Neural cell (in vitro differentiated cells): ENCODE measurements around the gene CCNK. TPM values are rescaled to one million over a fixed set of nuclear protein-coding genes. Genes with fewer than 3 reads are reported as not detected.

ENCODE experiments used
- H2AFZ ChIP-seq: fragments of 200-600, 300-800 bp; sonication (generic), shearing (Covaris generic); 2 replicates; pipeline ENCODE4 v1.6.0; 2014; ENCODE audit warnings: low read depth, mild to moderate bottlenecking, antibody characterized with exemption, low read length, moderate library complexity
- H3F3A ChIP-seq: fragments of 200-600 bp; shearing (Covaris generic); 2 replicates; pipeline ENCODE4 v1.6.1; 2016; ENCODE audit warnings: mild to moderate bottlenecking, moderate library complexity, mixed read lengths, antibody characterized with exemption, low read length; ENCODE audit not compliant: insufficient read depth, poor library complexity, severe bottlenecking
- H3K27ac ChIP-seq: fragments of 200-600, 300-800 bp; sonication (generic), shearing (Covaris generic); 2 replicates; pipeline ENCODE4 v1.5.1; 2014; ENCODE audit warnings: mild to moderate bottlenecking, low read length, moderate library complexity
- H3K27me3 ChIP-seq: fragments of 300-800, 200-600 bp; sonication (generic), shearing (Covaris generic); 2 replicates; pipeline ENCODE4 v1.6.0; 2014; ENCODE audit warnings: mild to moderate bottlenecking, low read depth, low read length, moderate library complexity; ENCODE audit not compliant: insufficient read depth
- H3K36me3 ChIP-seq: fragments of 300-800, 200-600 bp; sonication (generic), shearing (Covaris generic); 2 replicates; pipeline ENCODE4 v1.5.1; 2014; ENCODE audit warnings: mild to moderate bottlenecking, antibody characterized with exemption, low read length, moderate library complexity; ENCODE audit not compliant: insufficient read depth
- H3K4me2 ChIP-seq: fragments of 300-800, 200-600 bp; sonication (generic), shearing (Covaris generic); 2 replicates; pipeline ENCODE4 v1.6.0; 2014; ENCODE audit warnings: mild to moderate bottlenecking, low read length
- H3K4me3 ChIP-seq: fragments of 300-800, 200-600 bp; sonication (generic), shearing (Covaris generic); 2 replicates; pipeline ENCODE4 v1.5.1; 2014; ENCODE audit warnings: mild to moderate bottlenecking, low read length, moderate library complexity
- H3K79me2 ChIP-seq: fragments of 200-600 bp; shearing (Covaris generic); replicated peaks from 2 replicates; pipeline ENCODE4 v1.6.0; 2014; ENCODE audit warnings: mild to moderate bottlenecking, low read length, moderate library complexity; ENCODE audit not compliant: insufficient read depth
- H3K9ac ChIP-seq: fragments of 300-800, 200-600 bp; sonication (generic), shearing (Covaris generic); 2 replicates; pipeline ENCODE4 v1.6.1; 2016; ENCODE audit warnings: mild to moderate bottlenecking, low read length, mixed read lengths
- H3K9me2 ChIP-seq: fragments of 200-600 bp; shearing (Covaris generic); 2 replicates; pipeline ENCODE4 v1.6.1; 2016; ENCODE audit warnings: mild to moderate bottlenecking, low read length, mixed read lengths; ENCODE audit not compliant: insufficient read depth
- H3K9me3 ChIP-seq: fragments of 200-600, 300-800 bp; sonication (generic), shearing (Covaris generic); 2 replicates; pipeline ENCODE4 v1.6.1; 2016; ENCODE audit warnings: mild to moderate bottlenecking, mixed run types, low read length, moderate library complexity, mixed read lengths
- H4K20me1 ChIP-seq: fragments of 200-600 bp; shearing (Covaris generic); 2 replicates; pipeline ENCODE4 v1.6.1; 2016; ENCODE audit warnings: mild to moderate bottlenecking, mixed run types; ENCODE audit not compliant: insufficient read depth
- EP300 ChIP-seq: fragments of 450-650 bp; conservative IDR thresholded peaks from 2 replicates; pipeline ENCODE4 v1.6.1; 2014; ENCODE audit warnings: antibody characterized with exemption, mild to moderate bottlenecking, moderate library complexity; ENCODE audit not compliant: poor library complexity, severe bottlenecking
- EZH2 ChIP-seq: fragments of 200-600, 300-800 bp; shearing (Covaris generic), sonication (generic); IDR thresholded peaks from 2 replicates; pipeline ENCODE4 v1.6.1; 2014; ENCODE audit warnings: antibody characterized with exemption, low read length, borderline replicate concordance, mild to moderate bottlenecking; ENCODE audit not compliant: insufficient read depth, poor library complexity, severe bottlenecking
- MXI1 ChIP-seq: fragments of 450-650 bp; conservative IDR thresholded peaks from 2 replicates; pipeline ENCODE4 v1.6.1; 2014; ENCODE audit warnings: antibody characterized with exemption, mild to moderate bottlenecking; ENCODE audit not compliant: poor library complexity, severe bottlenecking
- POLR2AphosphoS5 ChIP-seq: IDR thresholded peaks from 2 replicates; pipeline ENCODE4 v1.6.1; 2012
- RAD21 ChIP-seq: fragments of 450-650 bp; conservative IDR thresholded peaks from 2 replicates; pipeline ENCODE4 v1.6.1; 2014; ENCODE audit warnings: antibody characterized with exemption, mild to moderate bottlenecking, moderate library complexity
- SMC3 ChIP-seq: fragments of 450-650 bp; conservative IDR thresholded peaks from 2 replicates; pipeline ENCODE4 v1.6.1; 2014; ENCODE audit warnings: antibody characterized with exemption, mild to moderate bottlenecking, moderate library complexity; ENCODE audit not compliant: poor library complexity
- TAF1 ChIP-seq: IDR thresholded peaks from 2 replicates; pipeline ENCODE4 v1.6.1; 2012; ENCODE audit warnings: low read depth
- polyA plus RNA-seq: library from polyadenylated mRNA; depleted of rRNA; stranded (reverse); fragments of >200 nt; gene quantifications from 2 replicates; pipeline ENCODE4 v1.2.3, GENCODE V29; 2014
- TF ChIP-seq, protein P1 (sequence below): IDR thresholded peaks from 2 replicates; pipeline ENCODE4 v1.6.1; 2012; ENCODE audit warnings: borderline replicate concordance
- TF ChIP-seq, protein P2 (sequence below): fragments of 450-650 bp; IDR thresholded peaks from 2 replicates; pipeline ENCODE4 v1.5.1; 2014; ENCODE audit warnings: antibody characterized with exemption, mild to moderate bottlenecking, moderate library complexity; ENCODE audit not compliant: poor library complexity, severe bottlenecking

Gene CCNK
- polyA plus RNA-seq, 1 donor from 2014 or later, result 11.2 TPM

DNA sequence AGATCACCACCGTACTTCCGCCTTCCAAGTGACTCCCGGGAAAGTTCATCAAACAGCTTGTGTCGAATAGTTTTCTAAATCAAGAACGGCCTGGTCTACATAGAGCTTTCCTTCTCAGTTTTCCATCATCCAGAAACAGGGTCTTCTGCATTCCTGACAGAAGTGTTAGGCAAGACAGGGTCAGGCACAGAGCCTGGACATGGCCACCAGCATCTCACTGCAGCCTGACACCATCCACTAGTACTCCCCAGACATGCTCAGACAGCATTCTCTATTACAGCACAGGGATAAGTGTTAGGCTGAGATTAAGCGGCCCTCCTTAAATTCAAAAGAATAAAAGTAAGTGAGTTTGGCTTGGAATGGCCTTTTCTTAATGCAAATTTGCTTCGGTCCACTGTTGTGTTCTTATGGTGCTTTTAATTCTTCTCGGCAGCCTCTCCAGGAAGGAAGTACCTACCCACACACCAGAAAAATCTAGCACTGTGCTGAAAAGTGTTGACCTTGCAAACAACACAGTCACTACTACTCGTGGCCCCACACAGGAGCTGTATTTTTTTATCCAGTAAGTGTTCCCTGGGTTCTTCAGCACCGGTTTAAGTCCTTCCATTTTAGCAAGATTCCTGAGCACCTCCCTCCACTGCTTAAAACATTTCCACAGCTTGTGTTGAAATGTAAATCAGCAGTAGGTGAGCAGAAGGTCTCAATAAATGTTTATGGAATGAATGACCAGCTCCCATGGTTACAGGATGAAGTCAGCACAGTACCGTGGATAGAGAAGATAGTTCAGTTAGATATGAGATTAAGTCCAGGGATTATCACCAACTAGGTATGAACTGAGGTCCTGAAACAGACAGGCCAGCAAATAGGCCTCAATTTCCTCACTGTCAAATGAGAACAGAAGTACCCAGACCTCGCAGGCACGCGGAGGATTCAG, 44.7 kb upstream of the CCNK start:
- Histone ChIP-seq H3K9me3 (no peaks in the 10 kb centered on the region), H3K4me2 (no peak overlapping the region), H3K36me3 (no peaks in the 10 kb centered on the region), H3F3A (no peaks in the 10 kb centered on the region), H3K4me3 (no peak overlapping the region), H2AFZ (no peak overlapping the region), H3K27ac (no peak overlapping the region), H3K27me3 (no peaks in the 10 kb centered on the region), H3K9me2 (no peaks in the 10 kb centered on the region), H3K79me2 (no peaks in the 10 kb centered on the region), H3K9ac (no peak overlapping the region), H4K20me1 (no peaks in the 10 kb centered on the region)
- TF ChIP-seq MXI1, result no peak
- no peak for TF ChIP-seq EP300
- TF ChIP-seq SMC3, result no peak
- no peak for TF ChIP-seq POLR2AphosphoS5
- TF ChIP-seq TAF1, result no peak
- TF ChIP-seq, protein P1, sequence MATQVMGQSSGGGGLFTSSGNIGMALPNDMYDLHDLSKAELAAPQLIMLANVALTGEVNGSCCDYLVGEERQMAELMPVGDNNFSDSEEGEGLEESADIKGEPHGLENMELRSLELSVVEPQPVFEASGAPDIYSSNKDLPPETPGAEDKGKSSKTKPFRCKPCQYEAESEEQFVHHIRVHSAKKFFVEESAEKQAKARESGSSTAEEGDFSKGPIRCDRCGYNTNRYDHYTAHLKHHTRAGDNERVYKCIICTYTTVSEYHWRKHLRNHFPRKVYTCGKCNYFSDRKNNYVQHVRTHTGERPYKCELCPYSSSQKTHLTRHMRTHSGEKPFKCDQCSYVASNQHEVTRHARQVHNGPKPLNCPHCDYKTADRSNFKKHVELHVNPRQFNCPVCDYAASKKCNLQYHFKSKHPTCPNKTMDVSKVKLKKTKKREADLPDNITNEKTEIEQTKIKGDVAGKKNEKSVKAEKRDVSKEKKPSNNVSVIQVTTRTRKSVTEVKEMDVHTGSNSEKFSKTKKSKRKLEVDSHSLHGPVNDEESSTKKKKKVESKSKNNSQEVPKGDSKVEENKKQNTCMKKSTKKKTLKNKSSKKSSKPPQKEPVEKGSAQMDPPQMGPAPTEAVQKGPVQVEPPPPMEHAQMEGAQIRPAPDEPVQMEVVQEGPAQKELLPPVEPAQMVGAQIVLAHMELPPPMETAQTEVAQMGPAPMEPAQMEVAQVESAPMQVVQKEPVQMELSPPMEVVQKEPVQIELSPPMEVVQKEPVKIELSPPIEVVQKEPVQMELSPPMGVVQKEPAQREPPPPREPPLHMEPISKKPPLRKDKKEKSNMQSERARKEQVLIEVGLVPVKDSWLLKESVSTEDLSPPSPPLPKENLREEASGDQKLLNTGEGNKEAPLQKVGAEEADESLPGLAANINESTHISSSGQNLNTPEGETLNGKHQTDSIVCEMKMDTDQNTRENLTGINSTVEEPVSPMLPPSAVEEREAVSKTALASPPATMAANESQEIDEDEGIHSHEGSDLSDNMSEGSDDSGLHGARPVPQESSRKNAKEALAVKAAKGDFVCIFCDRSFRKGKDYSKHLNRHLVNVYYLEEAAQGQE, result no peak
- TF ChIP-seq RAD21, result no peak
- no peak for TF ChIP-seq EZH2
- TF ChIP-seq, protein P2, sequence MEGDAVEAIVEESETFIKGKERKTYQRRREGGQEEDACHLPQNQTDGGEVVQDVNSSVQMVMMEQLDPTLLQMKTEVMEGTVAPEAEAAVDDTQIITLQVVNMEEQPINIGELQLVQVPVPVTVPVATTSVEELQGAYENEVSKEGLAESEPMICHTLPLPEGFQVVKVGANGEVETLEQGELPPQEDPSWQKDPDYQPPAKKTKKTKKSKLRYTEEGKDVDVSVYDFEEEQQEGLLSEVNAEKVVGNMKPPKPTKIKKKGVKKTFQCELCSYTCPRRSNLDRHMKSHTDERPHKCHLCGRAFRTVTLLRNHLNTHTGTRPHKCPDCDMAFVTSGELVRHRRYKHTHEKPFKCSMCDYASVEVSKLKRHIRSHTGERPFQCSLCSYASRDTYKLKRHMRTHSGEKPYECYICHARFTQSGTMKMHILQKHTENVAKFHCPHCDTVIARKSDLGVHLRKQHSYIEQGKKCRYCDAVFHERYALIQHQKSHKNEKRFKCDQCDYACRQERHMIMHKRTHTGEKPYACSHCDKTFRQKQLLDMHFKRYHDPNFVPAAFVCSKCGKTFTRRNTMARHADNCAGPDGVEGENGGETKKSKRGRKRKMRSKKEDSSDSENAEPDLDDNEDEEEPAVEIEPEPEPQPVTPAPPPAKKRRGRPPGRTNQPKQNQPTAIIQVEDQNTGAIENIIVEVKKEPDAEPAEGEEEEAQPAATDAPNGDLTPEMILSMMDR, result no peak

DNA sequence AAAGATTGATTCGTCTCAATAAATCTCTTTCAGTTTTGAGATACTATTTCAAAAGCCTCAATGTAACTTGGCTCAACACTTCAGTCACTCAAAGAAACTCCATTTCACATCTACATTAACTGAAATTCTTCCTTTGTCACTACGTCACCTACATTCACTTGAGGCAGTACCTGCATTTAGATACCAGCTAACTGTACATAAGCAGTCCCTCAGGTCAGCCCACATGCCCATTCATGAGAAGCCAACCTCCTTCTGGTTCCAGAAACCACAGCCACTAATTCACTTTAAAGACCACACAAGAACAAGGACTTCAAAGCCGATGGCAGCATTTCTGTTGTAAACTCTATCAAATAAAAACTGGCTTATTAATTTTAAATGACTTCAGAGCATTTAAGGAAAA, 43.5 kb upstream of the CCNK start:
- H3K9ac ChIP-seq, result no peak overlapping the region
- TF ChIP-seq EZH2, result no peak
- no peak for TF ChIP-seq MXI1
- TF ChIP-seq SMC3, result no peak
- TF ChIP-seq, protein P1, result no peak
- TF ChIP-seq, protein P2, result no peak
- TF ChIP-seq RAD21, result no peak
- TF ChIP-seq EP300, result no peak
- TF ChIP-seq TAF1, result no peak
- no peak for TF ChIP-seq POLR2AphosphoS5
- no peaks in the 10 kb centered on the region for H3K36me3 ChIP-seq
- H3K79me2 ChIP-seq, result no peaks in the 10 kb centered on the region
- H2AFZ ChIP-seq, result no peak overlapping the region
- no peaks in the 10 kb centered on the region for H4K20me1 ChIP-seq
- H3K9me3 ChIP-seq, result no peaks in the 10 kb centered on the region
- no peaks in the 10 kb centered on the region for H3F3A ChIP-seq
- no peak overlapping the region for H3K4me2 ChIP-seq
- no peak overlapping the region for H3K27ac ChIP-seq
- H3K27me3 ChIP-seq, result no peaks in the 10 kb centered on the region
- no peak overlapping the region for H3K4me3 ChIP-seq
- no peaks in the 10 kb centered on the region for H3K9me2 ChIP-seq
